Activated CD4-positive, CD25-positive, alpha-beta regulatory T cell (primary cell): Measurements from ENCODE around the gene BLTP3A.
"Not testable (repeated sequence)": the region's sequence is repeated elsewhere in the genome, so short reads cannot be mapped to it uniquely, and the experiment has no call there.

ENCODE experiments used
- DNase-seq, 4 experiments: peaks; one replicate each; lab custom pipeline; 2025; lab: John Stamatoyannopoulos, UW

Gene BLTP3A, protein sequence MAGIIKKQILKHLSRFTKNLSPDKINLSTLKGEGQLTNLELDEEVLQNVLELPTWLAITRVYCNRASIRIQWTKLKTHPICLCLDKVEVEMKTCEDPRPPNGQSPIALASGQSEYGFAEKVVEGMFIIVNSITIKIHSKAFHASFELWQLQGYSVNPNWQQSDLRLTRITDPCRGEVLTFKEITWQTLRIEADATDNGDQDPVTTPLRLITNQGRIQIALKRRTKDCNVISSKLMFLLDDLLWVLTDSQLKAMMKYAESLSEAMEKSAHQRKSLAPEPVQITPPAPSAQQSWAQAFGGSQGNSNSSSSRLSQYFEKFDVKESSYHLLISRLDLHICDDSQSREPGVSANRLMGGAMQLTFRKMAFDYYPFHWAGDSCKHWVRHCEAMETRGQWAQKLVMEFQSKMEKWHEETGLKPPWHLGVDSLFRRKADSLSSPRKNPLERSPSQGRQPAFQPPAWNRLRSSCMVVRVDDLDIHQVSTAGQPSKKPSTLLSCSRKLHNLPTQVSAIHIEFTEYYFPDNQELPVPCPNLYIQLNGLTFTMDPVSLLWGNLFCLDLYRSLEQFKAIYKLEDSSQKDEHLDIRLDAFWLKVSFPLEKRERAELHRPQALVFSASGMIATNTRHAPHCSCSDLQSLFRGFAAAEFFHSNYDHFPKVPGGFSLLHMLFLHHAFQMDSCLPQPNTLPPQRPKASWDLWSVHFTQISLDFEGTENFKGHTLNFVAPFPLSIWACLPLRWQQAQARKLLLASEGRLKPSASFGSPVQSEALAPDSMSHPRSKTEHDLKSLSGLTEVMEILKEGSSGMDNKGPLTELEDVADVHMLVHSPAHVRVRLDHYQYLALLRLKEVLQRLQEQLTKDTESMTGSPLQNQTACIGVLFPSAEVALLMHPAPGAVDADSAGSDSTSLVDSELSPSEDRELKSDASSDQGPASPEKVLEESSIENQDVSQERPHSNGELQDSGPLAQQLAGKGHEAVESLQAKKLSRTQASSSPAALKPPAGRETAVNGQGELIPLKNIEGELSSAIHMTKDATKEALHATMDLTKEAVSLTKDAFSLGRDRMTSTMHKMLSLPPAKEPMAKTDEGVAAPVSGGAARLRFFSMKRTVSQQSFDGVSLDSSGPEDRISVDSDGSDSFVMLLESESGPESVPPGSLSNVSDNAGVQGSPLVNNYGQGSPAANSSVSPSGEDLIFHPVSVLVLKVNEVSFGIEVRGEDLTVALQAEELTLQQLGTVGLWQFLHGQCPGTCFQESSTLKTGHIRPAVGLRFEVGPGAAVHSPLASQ (N-terminal part only)

GRCh38 chr6:34791701-34792604 is at the start of gene BLTP3A:
TSS of gene BLTP3A (plus strand) at chr6:34792083. CDS start at chr6:34792251, 168 bp downstream.
- peak; percentile 33 to 67 (median 54) for DNase-seq

GRCh38 chr6:34742094-34742493 is 49.8 kb upstream of the BLTP3A start:
- DNase-seq = no peak

- DNase-seq = no peak
Observed at GRCh38 chr6:34743625-34744293, 48.1 kb upstream of the BLTP3A start.

DNA sequence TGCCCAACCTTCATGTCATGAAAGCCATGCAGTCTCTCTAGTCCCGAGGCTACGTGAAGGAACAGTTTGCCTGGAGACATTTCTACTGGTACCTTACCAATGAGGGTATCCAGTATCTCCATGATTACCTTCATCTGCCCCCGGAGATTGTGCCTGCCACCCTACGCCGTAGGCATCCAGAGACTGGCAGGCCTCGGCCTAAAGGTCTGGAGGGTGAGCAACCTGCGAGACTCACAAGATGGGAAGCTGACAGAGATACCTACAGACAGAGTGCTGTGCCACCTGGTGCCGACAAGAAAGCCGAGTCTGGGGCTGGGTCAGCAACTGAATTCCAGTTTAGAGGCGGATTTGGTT is 47.6 kb upstream of the BLTP3A start:
- not testable (repeated sequence) for DNase-seq

GRCh38 chr6:34745277-34746103 is 46.4 kb upstream of the BLTP3A start:
- DNase-seq = no peak

DNA sequence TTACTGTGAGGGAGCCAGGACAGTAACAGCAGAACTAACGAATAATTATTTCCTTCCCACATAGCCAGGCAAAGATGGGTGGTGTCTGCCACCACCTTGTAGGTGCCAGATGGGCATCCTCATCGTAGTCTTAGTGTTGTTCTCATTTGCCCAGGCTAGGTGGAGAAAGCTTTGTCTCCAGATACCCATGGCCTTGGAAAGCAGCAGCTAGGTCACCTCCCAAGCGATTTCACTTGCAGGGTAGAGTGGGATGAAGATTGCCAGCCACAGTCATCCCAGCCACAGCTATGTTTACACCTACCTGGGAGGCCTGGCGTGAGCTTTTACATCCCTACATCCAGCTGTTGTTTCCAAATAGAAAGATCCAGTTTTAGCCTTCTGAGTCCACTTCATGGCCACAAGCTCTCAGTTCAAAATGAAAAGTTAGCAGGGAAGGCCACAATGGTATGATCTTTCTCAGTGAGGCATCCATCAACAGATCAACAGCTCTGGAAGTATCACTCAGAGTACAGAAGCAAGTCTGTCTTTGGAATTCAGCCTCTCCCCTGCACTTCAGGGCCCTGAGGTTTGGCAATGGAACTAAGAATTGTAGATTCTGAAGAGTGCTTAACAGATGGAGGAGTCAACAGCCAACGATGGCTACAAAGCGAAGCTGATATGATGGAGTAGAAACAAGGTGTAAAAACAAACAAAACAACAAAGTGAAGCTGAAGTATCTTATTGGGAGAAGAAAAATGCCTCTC is 45.6 kb upstream of the BLTP3A start:
- no peak for DNase-seq

DNA sequence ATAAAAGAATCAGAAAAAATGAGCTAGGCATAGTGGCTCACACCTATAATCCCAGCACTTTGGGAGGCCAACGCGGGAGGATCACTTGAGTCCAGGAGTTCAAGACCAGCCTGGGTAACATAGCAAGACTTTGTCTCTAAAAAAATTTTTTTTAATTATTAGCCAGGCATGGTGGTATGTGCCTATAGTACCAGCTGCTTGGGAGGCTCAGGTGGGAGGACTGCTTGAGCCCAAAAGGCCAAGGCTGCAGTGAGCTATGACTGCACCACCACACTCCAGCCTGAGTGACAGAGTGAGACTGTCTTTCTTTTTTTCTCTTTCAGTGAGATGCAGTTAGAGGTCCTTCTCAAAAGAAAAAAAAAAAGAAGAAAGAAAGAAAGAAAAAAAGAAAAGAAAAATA is 43.1 kb upstream of the BLTP3A start:
- DNase-seq = no peak

DNA sequence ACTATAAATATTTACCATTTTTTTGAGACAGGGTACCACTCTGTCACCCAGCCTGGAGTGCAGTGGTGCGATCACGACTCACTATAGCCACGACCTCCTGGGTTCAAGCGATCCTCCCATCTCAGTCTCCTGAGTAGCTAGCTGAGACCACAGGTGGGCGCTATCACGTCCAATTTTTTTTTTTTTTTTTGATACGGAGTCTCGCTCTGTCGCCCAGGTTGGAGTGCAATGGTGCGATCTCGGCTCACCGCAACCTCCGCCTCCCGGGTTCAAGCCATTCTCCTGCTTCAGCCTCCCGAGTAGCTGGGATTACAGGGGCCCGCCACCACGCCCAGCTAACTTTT is 35.4 kb upstream of the BLTP3A start:
- not testable (repeated sequence) for DNase-seq

DNA sequence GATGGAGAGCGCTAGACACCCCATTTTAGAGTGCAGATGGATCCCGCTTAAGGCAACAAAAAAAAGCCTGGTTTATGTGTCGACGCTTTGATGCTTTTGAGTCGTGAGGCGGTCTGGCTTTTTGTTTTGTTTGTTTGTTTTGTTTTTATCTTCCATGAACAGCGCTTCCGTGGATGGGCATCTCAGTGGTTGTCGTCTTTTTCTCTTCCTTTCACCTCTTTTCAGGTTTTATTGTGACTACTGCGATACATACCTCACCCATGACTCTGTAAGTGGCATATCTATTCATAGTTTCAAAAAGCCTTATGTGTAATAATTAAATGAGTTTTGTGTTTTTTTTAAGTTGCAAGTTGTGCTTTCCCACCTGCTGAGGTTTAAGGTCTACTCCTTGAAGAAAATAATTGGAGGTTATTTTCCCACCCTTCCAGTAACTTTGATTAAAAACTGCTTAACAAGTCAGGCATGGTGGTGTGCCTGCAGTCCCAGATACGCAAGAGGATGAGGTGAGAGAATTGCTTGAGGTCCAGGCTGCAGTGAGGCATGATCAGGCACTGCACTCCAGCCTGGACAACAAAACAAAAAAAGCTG is 34.1 kb upstream of the BLTP3A start:
- no peak for DNase-seq

DNA sequence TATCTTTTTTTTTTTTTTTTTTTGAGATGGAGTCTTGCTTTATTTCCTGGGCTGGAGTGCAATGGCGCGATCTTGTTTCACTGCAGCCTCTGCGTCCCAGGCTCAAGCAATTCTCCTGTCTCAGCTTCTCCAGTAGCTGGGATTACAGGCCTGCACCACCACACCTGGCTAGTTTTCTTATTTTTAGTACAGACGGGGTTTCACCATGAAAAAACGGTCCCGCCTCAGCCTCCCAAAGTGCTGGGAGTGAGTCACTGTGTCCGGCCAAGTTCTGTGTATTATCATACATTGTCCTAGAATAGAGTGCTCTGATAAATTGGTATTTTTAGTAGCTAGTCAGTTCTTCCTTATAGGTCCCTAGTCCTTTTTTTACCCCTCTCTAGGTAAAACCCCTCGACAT is 31.8 kb upstream of the BLTP3A start:
- DNase-seq = no peak

- DNase-seq = not testable (repeated sequence)
Observed at GRCh38 chr6:34761681-34762080, 30.2 kb upstream of the BLTP3A start.

GRCh38 chr6:34768148-34768547 is 23.7 kb upstream of the BLTP3A start:
- DNase-seq = no peak

- DNase-seq = no peak
Observed at GRCh38 chr6:34771727-34772126, 20.2 kb upstream of the BLTP3A start.

DNA sequence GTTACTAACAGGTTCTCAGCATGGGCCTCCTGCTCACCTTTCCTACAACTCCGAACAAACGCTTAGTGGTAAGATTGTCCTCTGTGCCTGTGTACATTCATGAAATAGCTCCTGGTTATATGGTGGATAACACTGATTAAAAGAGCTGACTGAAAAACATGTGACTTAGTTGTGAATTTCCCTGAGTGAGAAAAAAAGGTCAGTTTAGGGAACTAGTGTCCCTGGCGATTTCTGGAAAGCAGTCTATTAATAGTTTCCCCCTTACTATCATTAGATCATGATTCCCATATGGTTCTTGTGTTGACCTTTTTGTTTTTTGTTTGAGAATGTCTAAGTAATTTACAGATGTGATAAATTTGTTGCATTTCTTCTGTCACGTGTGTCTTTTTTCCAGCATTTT is 18.9 kb upstream of the BLTP3A start:
- DNase-seq = no peak

DNA sequence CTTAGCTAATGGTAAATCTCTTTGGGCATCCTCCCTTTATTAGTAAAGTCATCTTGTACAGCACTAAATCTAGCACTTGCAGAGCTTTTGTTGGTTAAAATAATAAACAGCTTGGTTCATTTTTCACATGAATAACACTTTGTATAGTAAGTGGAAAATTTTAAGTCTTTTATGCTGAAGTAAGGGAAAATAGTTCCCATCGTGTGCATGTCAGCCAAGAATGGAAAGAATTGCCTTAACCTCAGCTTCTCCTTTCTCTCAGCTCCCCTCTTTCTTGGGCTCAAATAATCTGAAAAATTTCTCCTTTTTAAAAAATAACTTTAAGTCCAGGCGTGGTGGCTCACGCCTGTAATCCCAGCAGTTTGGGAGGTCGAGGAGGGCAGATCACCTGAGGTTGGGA is 18.0 kb upstream of the BLTP3A start:
- DNase-seq = no peak

- no peak for DNase-seq
Observed at GRCh38 chr6:34774967-34775366, 16.9 kb upstream of the BLTP3A start.

DNA sequence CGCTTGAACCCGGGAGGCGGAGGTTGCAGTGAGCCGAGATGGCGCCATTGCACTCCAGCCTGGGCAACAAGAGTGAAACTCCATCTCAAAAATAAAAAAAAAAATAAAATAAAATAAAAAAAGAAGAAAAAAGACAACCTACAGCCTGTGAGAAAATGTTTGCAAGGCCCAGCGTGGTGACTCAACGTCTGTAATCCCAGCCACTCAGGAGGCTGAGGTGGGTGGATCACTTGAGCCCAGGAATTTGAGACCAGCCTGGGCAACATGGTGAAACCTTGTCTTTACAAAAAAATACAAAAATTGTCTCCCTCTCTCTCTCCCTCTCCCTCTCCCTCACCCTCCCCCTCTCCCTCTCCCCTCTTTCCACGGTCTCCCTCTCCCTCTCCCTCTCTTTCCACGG is 6.5 kb upstream of the BLTP3A start:
- DNase-seq = not testable (repeated sequence)

DNA sequence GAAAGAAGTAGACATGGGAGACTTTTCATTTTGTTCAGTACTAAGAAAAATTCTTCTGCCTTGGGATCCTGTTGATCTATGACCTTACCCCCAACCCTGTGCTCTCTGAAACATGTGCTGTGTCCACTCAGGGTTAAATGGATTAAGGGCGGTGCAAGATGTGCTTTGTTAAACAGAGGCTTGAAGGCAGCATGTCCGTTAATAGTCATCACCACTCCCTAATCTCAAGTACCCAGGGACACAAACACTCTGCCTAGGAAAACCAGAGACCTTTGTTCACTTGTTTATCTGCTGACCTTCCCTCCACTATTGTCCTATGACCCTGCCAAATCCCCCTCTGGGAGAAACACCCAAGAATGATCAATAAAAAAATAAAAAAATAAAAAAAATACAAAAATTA is 4.7 kb upstream of the BLTP3A start:
- not testable (repeated sequence) for DNase-seq

DNA sequence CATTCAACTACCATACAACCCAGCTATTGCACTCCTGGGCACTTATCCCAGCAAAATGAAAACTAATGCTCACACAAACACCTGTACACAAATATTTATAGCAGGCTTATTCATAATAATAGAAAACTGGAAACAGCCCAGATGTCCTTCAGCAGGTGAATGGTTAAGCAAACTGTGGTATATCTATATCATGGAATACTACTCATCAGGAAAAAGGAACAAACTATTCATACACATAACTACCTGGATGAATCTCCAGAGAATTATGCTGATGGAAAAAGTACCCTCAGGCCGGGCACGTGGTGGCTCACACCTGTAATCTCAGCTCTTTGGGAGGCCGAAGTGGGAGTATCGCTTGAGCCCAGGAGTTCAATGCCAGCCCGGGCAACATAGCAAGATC is 3.8 kb upstream of the BLTP3A start:
- DNase-seq = no peak
